Measurements from ENCODE around the gene PLCD3. TPM values are rescaled to one million over a fixed set of nuclear protein-coding genes. Genes with fewer than 3 reads are reported as not detected.

PLCD3 gene
- total RNA-seq, 1 experiment from 2014 or later: 35.1 TPM

DNA sequence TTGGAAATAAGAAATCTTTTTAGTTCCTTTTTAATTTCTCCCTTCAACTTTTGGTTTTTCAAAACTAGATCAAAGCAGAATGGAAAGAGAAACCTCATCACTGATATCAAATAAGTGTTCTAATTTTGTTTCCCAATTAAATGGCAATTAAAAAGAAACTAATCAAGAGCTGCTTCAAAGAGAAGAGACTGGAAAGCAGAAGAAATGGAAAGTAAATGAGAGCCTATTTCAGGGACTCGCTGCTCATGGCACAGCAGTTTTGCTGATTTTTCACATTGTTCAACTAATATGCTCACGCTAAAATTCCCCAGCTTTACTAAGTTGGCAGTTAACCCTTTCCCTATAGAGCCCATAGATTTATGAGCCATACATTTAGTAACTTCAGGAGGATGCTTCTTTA, 64.7 kb downstream of the PLCD3 start:
- POLR2A ChIA-PET (ENCODE audit: unreplicated experiment): no interaction called here
- peaks cover 14% of the 10 kb centered on the region; the same call in 1 of the 2 replicates for H4K20me1 ChIP-seq (ENCODE audit: low read length)

DNA sequence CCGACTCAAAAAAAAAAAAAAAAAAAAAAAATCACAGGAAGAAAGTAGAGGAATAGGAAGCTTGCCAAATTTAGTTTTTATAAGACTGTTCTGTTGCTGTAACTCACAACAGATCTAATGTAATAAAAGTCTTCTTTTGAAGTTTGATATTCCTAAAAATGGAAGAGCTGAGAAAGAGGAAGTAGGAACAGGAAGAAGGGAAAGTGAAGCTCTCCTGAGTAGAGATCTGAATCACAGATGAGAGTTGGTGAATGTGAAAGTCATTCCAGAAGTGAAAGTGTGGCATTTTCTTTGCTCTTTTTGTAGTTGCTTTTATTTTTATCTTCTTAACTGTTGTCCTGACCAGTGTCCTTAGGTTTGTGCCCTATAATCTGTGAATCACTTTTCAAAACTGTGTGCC, 69.1 kb downstream of the PLCD3 start:
- ChIA-PET CTCF (interaction anchor here (0.6 to 1.0 kb wide), 3 partner anchors 36 to 72 kb away, joined by 3 to 5 read pairs (median 4); partner anchors contain the start of gene ACBD4), POLR2A (ENCODE audit: unreplicated experiment) (no interaction called here)
- TF ChIP-seq EZH2phosphoT487 (IDR thresholded peaks at IDR 0.05; ENCODE audit: borderline replicate concordance, low read length): no peak
- no peak for TF ChIP-seq EZH2 (IDR thresholded peaks at IDR 0.05; ENCODE audit: low read length, unreplicated experiment)
- TF ChIP-seq, protein P1, sequence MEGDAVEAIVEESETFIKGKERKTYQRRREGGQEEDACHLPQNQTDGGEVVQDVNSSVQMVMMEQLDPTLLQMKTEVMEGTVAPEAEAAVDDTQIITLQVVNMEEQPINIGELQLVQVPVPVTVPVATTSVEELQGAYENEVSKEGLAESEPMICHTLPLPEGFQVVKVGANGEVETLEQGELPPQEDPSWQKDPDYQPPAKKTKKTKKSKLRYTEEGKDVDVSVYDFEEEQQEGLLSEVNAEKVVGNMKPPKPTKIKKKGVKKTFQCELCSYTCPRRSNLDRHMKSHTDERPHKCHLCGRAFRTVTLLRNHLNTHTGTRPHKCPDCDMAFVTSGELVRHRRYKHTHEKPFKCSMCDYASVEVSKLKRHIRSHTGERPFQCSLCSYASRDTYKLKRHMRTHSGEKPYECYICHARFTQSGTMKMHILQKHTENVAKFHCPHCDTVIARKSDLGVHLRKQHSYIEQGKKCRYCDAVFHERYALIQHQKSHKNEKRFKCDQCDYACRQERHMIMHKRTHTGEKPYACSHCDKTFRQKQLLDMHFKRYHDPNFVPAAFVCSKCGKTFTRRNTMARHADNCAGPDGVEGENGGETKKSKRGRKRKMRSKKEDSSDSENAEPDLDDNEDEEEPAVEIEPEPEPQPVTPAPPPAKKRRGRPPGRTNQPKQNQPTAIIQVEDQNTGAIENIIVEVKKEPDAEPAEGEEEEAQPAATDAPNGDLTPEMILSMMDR (conservative IDR thresholded peaks at IDR 0.05; ENCODE audit: low read depth, low read length): no peak
- Histone ChIP-seq H3K4me1 (ENCODE audit: insufficient read depth, low read length) (peaks cover 26% of the 10 kb centered on the region), H4K20me1 (ENCODE audit: low read length) (0 out of 2 replicates have a peak, but pooled peaks cover 6% of the 10 kb centered on the region), H3K4me2 (ENCODE audit: low read length) (peak overlapping the region; percentile 92), H2AFZ (ENCODE audit: low read length) (no peak overlapping the region), H3K9me3 (ENCODE audit: low read length) (no peaks in the 10 kb centered on the region), H3K27me3 (ENCODE audit: low read length) (no peaks in the 10 kb centered on the region), H3K36me3 (ENCODE audit: low read depth, low read length) (peaks cover 9% of the 10 kb centered on the region), H3F3A (ENCODE audit: low read length, unreplicated experiment) (no peaks in the 10 kb centered on the region), H3K9ac (ENCODE audit: low read length) (peak overlapping the region; percentile 88; the same call in 1 of the 2 replicates), H3K9me2 (replicated peaks; ENCODE audit: low read length) (no peaks in the 10 kb centered on the region), H3K4me3 (ENCODE audit: low read length) (peak overlapping the region; percentile 82), H3K27ac (ENCODE audit: low read length) (no peak overlapping the region), H3K79me2 (ENCODE audit: low read length) (peaks cover 89% of the 10 kb centered on the region)
- intact Hi-C loops (cut with micrococcal nuclease): loop anchor here (5.0 kb wide), 1 partner anchor 69 kb away; the partner anchor contains the start of gene PLCD3
- ATAC-seq (no peak), DNase-seq (no peak)
- no TSS peak for BruUV-seq (replicated peaks)

More for the DNA sequence above, 64.7 kb downstream of the PLCD3 start:
- Histone ChIP-seq H3K9ac (ENCODE audit: low read length) (no peak overlapping the region), H3F3A (ENCODE audit: low read length, unreplicated experiment) (no peaks in the 10 kb centered on the region), H3K4me1 (ENCODE audit: insufficient read depth, low read length) (peaks cover 8% of the 10 kb centered on the region), H3K36me3 (ENCODE audit: low read depth, low read length) (peaks cover 29% of the 10 kb centered on the region), H3K9me2 (replicated peaks; ENCODE audit: low read length) (no peaks in the 10 kb centered on the region), H3K4me3 (ENCODE audit: low read length) (no peak overlapping the region), H2AFZ (ENCODE audit: low read length) (no peak overlapping the region), H3K27me3 (ENCODE audit: low read length) (no peaks in the 10 kb centered on the region), H3K4me2 (ENCODE audit: low read length) (no peak overlapping the region), H3K9me3 (ENCODE audit: low read length) (no peaks in the 10 kb centered on the region), H3K79me2 (ENCODE audit: low read length) (peaks cover 93% of the 10 kb centered on the region), H3K27ac (ENCODE audit: low read length) (no peak overlapping the region)
- intact Hi-C loops (cut with micrococcal nuclease): no loop called here
- CTCF ChIA-PET: no interaction called here
- TF ChIP-seq EZH2 (IDR thresholded peaks at IDR 0.05; ENCODE audit: low read length, unreplicated experiment): no peak
- DNase-seq (no peak), ATAC-seq (no peak)
- BruUV-seq (replicated peaks): no TSS peak

DNA sequence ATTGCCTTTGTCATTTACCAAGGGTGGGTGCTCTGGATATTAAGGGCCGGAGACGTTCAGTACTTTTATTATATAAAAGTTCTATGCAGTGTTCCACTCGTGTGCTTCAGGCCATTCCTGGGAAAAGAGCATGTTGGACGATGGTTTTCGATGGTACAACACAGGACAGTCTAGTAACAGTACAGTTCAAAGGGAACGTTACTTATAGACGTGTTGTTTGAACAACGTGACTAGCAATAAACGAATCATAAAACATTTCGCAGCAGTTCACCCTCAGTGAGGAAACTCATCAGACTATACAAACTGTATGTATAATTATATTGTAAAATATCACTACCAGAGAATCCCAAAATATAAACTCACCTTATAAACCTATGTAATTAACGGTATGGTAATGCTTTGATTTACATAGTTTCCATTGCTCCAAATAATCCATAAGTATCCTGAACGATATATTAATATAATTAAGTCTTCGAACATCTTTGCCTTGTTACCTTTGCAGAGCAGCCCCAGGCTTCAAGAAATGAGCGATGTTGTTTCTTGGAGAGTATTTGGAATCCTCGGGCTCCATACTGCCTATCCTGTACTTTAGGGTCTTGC, 70.6 kb downstream of the PLCD3 start:
- peak overlapping the region; percentile 76 for H2AFZ ChIP-seq (ENCODE audit: low read length)
- DNase-seq (no peak), ATAC-seq (no peak)
- ChIA-PET POLR2A (ENCODE audit: unreplicated experiment) (interaction anchor here (0.6 to 1.3 kb wide), 7 partner anchors 8 to 983 kb away, joined by 3 to 10 read pairs (median 3); no protein-coding TSS in a partner anchor), CTCF (interaction anchor here (0.6 to 1.6 kb wide), 3 partner anchors 34 to 128 kb away, joined by 4 to 8 read pairs (median 4); partner anchors contain the start of gene ACBD4)
- H3K36me3 ChIP-seq (ENCODE audit: low read depth, low read length): no peaks in the 10 kb centered on the region
- peaks cover 26% of the 10 kb centered on the region for H3K4me1 ChIP-seq (ENCODE audit: insufficient read depth, low read length)
- H3K4me2 ChIP-seq (ENCODE audit: low read length): peak overlapping the region; percentile 92
- no peaks in the 10 kb centered on the region for H3K9me3 ChIP-seq (ENCODE audit: low read length)
- H3K27me3 ChIP-seq (ENCODE audit: low read length): no peaks in the 10 kb centered on the region
- H3K27ac ChIP-seq (ENCODE audit: low read length): peak overlapping the region; percentile 75
- H3K9me2 ChIP-seq (replicated peaks; ENCODE audit: low read length): no peaks in the 10 kb centered on the region
- no peak for TF ChIP-seq EZH2phosphoT487 (IDR thresholded peaks at IDR 0.05; ENCODE audit: borderline replicate concordance, low read length)
- TF ChIP-seq, protein P1 (conservative IDR thresholded peaks at IDR 0.05; ENCODE audit: low read depth, low read length): no peak
- no peak for TF ChIP-seq EZH2 (IDR thresholded peaks at IDR 0.05; ENCODE audit: low read length, unreplicated experiment)
- H4K20me1 ChIP-seq (ENCODE audit: low read length): no peaks in the 10 kb centered on the region
- H3F3A ChIP-seq (ENCODE audit: low read length, unreplicated experiment): no peaks in the 10 kb centered on the region
- H3K79me2 ChIP-seq (ENCODE audit: low read length): peaks cover 74% of the 10 kb centered on the region
- peak overlapping the region; percentile 82 for H3K4me3 ChIP-seq (ENCODE audit: low read length)
- intact Hi-C loops (cut with micrococcal nuclease): loop anchor here (1.0 to 5.0 kb wide), 3 partner anchors 10 to 71 kb away; partner anchors contain the start of genes DCAKD and PLCD3
- peak overlapping the region; percentile 88 for H3K9ac ChIP-seq (ENCODE audit: low read length)
- TSS peak; percentile 77 for BruUV-seq (replicated peaks)

All from PC-3 (cell line).